ENCODE results near the gene GNG12. TPM values are rescaled to one million over a fixed set of nuclear protein-coding genes. Genes with fewer than 3 reads are reported as not detected.

GNG12 gene
- total RNA-seq, 4 donors from 2014 or later, result 69.1 to 161 (median 97.7) TPM

DNA sequence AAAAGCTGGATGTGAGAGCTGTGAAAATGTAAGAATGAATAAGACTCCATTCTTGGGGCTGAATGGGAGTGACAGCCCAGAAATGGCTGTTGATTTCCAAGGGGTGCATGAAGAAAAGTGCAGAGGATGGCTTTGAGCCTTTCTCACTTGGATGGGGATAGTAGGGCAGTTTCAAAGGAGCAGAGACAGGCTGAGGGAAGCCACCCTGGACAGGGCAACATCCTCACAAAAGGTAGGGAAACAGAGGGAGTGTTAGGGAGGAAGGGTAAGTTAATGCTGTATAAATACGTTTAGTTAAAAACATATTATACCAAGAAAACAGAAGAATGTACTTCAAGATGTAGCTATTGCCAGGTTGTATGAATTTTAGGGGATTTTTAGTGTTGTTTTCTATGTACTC lies 110.1 kb downstream of the GNG12 start:
- TF ChIP-seq, protein P1, sequence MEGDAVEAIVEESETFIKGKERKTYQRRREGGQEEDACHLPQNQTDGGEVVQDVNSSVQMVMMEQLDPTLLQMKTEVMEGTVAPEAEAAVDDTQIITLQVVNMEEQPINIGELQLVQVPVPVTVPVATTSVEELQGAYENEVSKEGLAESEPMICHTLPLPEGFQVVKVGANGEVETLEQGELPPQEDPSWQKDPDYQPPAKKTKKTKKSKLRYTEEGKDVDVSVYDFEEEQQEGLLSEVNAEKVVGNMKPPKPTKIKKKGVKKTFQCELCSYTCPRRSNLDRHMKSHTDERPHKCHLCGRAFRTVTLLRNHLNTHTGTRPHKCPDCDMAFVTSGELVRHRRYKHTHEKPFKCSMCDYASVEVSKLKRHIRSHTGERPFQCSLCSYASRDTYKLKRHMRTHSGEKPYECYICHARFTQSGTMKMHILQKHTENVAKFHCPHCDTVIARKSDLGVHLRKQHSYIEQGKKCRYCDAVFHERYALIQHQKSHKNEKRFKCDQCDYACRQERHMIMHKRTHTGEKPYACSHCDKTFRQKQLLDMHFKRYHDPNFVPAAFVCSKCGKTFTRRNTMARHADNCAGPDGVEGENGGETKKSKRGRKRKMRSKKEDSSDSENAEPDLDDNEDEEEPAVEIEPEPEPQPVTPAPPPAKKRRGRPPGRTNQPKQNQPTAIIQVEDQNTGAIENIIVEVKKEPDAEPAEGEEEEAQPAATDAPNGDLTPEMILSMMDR (IDR thresholded peaks at IDR 0.05; ENCODE audit: low read depth), result no peak

DNA sequence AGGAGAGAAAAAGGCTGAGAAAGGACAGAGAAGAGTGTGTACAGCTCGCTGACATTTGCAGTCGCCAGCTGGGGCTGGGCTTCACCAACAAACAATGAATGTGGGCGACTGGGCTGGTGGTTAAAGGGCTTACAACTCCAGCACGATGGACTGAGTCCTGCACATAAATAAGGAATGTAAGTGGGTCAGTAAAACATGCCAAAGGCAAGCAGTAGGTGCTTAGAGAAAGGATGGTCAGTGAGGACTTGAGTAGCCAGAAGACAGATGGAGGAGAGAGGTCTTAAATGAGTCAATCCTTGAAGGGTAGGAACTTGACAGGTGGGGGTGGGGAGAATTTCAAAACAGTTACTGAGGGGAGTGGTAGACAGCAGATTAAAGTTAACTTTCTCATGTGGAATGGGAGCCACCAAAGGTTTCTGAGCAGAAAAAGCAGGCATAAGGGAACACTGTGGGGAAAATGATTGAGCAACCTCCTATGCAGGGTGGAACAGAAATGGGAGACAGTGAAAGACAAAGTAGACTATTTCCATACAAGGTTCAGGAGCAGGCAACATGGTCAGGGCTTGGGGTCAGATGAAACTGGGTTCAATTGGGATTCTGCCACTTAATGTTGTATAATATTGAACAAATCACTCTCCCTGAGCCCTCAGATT lies 110.8 kb downstream of the GNG12 start:
- TF ChIP-seq, protein P1 (IDR thresholded peaks at IDR 0.05; ENCODE audit: low read depth), result no peak

DNA sequence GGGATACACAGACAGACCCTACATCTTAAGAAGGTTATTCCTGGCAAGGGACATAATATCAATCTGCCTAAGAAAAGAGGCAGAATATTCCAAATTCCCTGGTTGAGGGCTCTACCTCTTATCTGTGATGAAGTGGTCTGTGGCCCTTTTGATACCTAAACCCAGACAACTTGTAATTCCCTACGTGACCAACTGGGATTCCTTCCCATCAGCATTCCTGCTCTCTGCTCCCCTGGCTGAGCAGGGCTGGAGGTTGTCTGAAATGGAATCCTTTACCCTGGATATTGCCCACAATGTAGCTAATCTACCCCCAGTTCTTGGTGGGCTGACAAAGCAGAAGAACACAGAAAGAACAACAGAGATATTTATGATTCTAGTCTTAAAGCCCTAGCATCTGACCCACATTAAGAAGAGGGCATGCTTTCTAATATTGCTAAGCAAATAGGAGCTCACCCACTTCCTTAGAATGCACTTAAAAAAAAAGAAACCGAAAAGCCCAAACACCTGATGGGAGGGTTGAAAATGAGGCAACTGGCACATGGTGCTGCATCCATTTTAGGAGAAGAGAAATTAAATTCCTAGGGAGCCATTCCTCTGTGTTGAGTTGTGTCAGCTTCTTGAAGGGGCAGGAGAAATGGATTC lies 111.5 kb downstream of the GNG12 start:
- TF ChIP-seq, protein P1 (IDR thresholded peaks at IDR 0.05; ENCODE audit: low read depth), result no peak

DNA sequence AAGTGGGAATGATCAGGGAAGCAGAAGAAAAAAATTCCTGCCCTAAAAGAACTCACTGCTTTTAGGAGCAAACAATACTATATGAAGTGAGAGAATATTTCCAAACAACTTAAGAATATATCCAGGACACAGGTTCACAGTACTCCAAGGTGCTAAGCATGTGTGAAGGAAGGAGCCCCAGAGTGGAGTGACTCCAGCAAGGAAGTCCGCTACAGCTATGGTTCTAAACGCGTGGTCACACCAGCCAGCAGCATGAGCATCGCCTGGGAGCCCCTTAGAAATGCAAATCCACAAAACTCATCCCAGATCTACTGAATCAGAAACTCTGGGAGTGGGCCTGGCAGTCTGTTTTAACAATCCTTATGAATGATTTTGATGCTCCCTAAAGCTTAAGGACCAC lies 112.2 kb downstream of the GNG12 start:
- TF ChIP-seq, protein P1 (IDR thresholded peaks at IDR 0.05; ENCODE audit: low read depth), result no peak

DNA sequence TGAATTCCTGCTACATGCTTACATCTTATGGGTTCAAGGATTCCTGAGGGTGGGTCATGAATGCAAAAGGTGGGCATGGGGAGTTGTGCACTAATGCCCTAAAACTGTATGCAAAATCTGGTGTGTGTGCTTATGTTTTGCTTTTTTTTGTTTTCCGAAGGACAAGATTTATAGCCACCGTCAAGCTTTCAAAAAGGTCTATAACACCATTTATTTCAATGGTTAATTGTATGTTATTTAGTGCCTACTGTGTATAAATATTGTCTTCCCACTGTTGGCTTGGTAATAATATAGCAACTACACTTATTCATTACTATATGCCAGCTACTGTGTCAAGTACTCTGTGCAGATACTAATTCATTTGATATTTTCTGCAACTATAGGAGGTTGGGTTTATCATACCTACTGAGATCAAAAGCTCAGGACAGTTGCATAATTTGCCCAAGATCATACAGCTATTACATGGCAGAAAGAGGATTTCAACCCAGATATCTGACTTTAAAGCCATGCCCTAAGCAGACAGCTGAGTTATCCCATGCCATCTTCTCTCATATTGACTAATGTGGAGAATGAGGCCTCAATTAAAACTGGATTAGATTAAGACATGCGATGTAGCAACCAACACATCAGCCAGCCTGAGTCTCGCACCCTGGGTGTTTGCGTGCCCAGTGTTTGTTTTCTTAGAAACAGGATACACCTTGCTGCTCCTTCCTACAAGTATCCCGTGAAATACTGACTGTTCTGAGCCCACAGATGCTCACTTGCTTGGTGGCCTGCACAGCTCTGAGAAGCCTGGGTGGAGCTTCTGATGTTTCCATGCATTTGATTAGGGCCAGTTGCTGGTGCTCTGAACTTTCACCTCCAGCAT lies 113.7 kb downstream of the GNG12 start:
- TF ChIP-seq, protein P1 (IDR thresholded peaks at IDR 0.05; ENCODE audit: low read depth), result no peak

DNA sequence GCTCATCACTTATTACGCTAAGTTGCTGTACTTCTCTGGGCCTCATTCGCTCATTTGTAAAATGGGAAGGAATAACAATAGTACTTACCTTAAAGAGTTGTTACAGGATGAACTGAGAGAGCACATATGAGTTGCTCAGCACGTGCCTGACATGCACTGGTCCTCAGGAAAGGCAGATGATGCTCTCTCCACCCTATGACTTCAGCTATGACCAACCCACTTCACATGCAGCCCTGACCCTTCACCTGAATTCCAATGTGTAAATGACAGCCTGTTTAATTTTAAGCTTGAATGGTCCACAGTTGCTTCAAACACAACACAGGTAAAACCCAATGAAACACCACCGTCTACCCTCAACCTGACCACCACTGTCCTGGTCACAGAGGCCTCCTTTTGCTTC lies 115.4 kb downstream of the GNG12 start:
- TF ChIP-seq, protein P1 (IDR thresholded peaks at IDR 0.05; ENCODE audit: low read depth), result no peak

DNA sequence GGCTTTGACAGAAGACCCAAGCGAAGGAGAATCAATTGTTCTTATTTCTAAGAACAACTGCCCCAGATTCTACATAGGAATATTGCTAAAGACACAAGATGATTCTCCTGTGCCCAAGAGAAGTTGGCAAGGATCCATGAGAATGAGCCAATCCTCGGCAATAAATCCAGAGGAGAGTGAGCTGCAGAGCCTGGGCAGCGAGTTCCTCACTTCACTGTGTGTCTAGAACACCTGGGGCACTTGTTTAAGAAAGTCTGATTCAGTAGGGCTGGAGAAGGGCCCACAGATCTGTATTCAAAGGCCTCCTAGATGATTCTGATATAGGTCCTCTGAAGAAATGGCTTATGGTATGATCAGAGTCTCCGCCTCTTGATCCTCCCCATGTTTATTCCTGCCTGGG lies 116.5 kb downstream of the GNG12 start:
- TF ChIP-seq, protein P1 (IDR thresholded peaks at IDR 0.05; ENCODE audit: low read depth), result no peak

All from subcutaneous adipose tissue (tissue), 4 donors.